ENCODE results near the gene RALGAPB.
A peak's percentile ranks its signal among the peaks of the same experiment; 100 is the strongest.

The RALGAPB gene

GRCh38 chr20:38434770-38435554 lies 37.7 kb upstream of the RALGAPB start, which contains the start of gene SNHG17 (continued):
- peak; percentile 98 for TF ChIP-seq ZNF639 (tag by site-specific recombination; IDR thresholded peaks at IDR 0.05)
- TF ChIP-seq ZNF510 (tag by site-specific recombination; IDR thresholded peaks at IDR 0.05; ENCODE audit: insufficient replicate concordance): no peak
- no peak for TF ChIP-seq ZNF423 (tag by site-specific recombination; IDR thresholded peaks at IDR 0.05)
- TF ChIP-seq ZNF335 (tag by site-specific recombination; conservative IDR thresholded peaks at IDR 0.05): peak; percentile 77
- TF ChIP-seq ZNF473 (tag by site-specific recombination; IDR thresholded peaks at IDR 0.05): no peak
- TF ChIP-seq ZNF626 (tag by site-specific recombination; IDR thresholded peaks at IDR 0.05): no peak
- TF ChIP-seq SCRT1 (tag by site-specific recombination; IDR thresholded peaks at IDR 0.05; ENCODE audit: borderline replicate concordance): no peak
- TF ChIP-seq ZNF548 (tag by site-specific recombination; IDR thresholded peaks at IDR 0.05): no peak
- TF ChIP-seq ZNF513 (tag by site-specific recombination; IDR thresholded peaks at IDR 0.05): 0 out of 2 replicates have a peak, but pooled peaks have one; percentile 7
- TF ChIP-seq TSHZ1 (tag by site-specific recombination; IDR thresholded peaks at IDR 0.05; ENCODE audit: borderline replicate concordance): peak; percentile 83
- no peak for TF ChIP-seq ZNF701 (tag by site-specific recombination; IDR thresholded peaks at IDR 0.05)
- TF ChIP-seq KLF10 (tag by site-specific recombination; IDR thresholded peaks at IDR 0.05): peak; percentile 82; the same call in 1 of the 2 replicates
- no peak for TF ChIP-seq ZNF707 (tag by site-specific recombination; IDR thresholded peaks at IDR 0.05)
- TF ChIP-seq ZNF48 (tag by site-specific recombination; IDR thresholded peaks at IDR 0.05): no peak
- TF ChIP-seq PRDM4 (tag by site-specific recombination; IDR thresholded peaks at IDR 0.05): peak; percentile 78; the same call in 1 of the 2 replicates
- no peak for TF ChIP-seq MEIS1 (CRISPR knock-in tag; IDR thresholded peaks at IDR 0.05; ENCODE audit: borderline replicate concordance)
- peak; percentile 82 for TF ChIP-seq ZNF394 (tag by site-specific recombination; IDR thresholded peaks at IDR 0.05; ENCODE audit: borderline replicate concordance)
- TF ChIP-seq OVOL3 (tag by site-specific recombination; IDR thresholded peaks at IDR 0.05): peak; percentile 73
- no peak for TF ChIP-seq ZNF214 (tag by site-specific recombination; IDR thresholded peaks at IDR 0.05; ENCODE audit: borderline replicate concordance)
- TF ChIP-seq IKZF3 (tag by site-specific recombination; IDR thresholded peaks at IDR 0.05): peak; percentile 62; the same call in 1 of the 2 replicates
- no peak for TF ChIP-seq ZNF658 (tag by site-specific recombination; IDR thresholded peaks at IDR 0.05)
- no peak for TF ChIP-seq ZNF132 (tag by site-specific recombination; IDR thresholded peaks at IDR 0.05; ENCODE audit: borderline replicate concordance)
- TF ChIP-seq ZNF660 (tag by site-specific recombination; IDR thresholded peaks at IDR 0.05): no peak
- no peak for TF ChIP-seq HOXC10 (CRISPR knock-in tag; IDR thresholded peaks at IDR 0.05)
- 0 out of 2 replicates have a peak, but pooled peaks have one; percentile 8 for TF ChIP-seq ZNF426 (tag by site-specific recombination; IDR thresholded peaks at IDR 0.05)
- peak; percentile 86; the same call in 1 of the 2 replicates for TF ChIP-seq ZSCAN23 (tag by site-specific recombination; IDR thresholded peaks at IDR 0.05)
- TF ChIP-seq GFI1B (tag by site-specific recombination; IDR thresholded peaks at IDR 0.05): 0 out of 2 replicates have a peak, but pooled peaks have one; percentile 51
- TF ChIP-seq FEZF1 (tag by site-specific recombination; IDR thresholded peaks at IDR 0.05): no peak; the same call in 1 of the 2 replicates
- TF ChIP-seq PRDM1 (tag by site-specific recombination; IDR thresholded peaks at IDR 0.05): no peak
- no peak for TF ChIP-seq ZNF223 (tag by site-specific recombination; IDR thresholded peaks at IDR 0.05)

Measured in HEK293 (cell line).